Neural progenitor cell (in vitro differentiated cells): Measurements from ENCODE around the gene DAO.

Source experiments
- EZH2 ChIP-seq: fragments of 200-600 bp; sonication (generic); IDR thresholded peaks from 2 replicates; pipeline ENCODE4 v1.6.1; 2017; ENCODE audit warnings: antibody characterized with exemption, mild to moderate bottlenecking, moderate library complexity
- EZH2phosphoT487 ChIP-seq: fragments of 200-600 bp; sonication (generic); IDR thresholded peaks from 2 replicates; pipeline ENCODE4 v1.6.1; 2017; ENCODE audit warnings: antibody characterized with exemption

DNA sequence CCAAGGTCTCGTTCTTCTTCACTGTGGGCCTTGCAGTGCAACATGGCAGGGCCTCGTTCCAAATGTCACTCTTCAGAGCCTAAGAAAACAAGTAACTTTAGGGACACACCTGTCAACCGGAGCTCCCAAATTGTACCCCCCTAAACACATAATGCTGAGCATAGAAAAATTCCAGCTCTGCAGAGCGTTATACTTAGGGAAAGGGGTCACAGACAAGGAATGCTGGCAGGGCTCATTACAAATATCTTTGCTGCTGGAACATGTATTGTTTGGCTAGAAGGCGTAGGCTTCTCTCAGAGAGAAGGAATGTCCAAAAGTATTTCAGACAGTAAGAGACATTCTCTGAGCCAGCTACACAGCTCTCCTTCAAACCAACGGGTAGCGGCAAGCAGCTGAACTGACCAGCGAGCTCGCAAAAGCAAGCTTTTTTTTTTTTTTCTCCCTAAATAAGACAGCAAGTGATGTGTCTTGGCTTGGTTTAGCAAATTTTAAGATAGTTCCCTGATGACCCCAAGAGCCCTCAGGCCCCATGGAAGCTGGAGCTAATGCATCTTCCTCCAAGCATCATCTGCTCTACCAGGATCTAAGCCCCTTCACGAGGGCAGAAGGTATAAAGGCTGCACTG lies 47.0 kb upstream of the DAO start:
- TF ChIP-seq EZH2 (no peak), EZH2phosphoT487 (no peak)
